ENCODE measurements around the gene CCDC18. TPM values are rescaled to one million over a fixed set of nuclear protein-coding genes. Genes with fewer than 3 reads are reported as not detected.

CCDC18 gene
- total RNA-seq, 4 donors from 2014 or later: 1.4 to 4.6 (median 1.8) TPM

DNA sequence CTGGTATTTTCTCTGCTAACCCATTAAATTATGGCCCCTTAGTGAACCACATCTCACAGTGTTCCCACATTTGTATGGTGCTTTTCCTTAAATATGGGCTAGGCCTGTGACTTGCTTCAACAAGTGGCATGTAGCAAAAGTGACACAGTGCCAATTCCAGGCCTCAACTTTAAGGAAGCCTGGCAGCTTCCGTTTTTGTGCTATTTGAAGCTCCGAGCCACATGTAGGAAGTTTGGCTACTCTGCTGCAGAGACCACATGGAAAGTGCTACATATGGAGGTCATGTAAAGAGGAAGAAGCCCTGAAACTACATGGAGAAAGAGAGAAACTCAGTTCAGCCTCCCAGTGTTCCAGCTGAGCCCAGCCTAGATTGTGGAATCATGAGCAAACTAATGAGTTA, 136.7 kb downstream of the CCDC18 start:
- TF ChIP-seq POLR2A (IDR thresholded peaks at IDR 0.05; ENCODE audit: low read depth) (no peak), POLR2AphosphoS5 (IDR thresholded peaks at IDR 0.05) (no peak), EP300 (IDR thresholded peaks at IDR 0.05) (no peak)
- TF ChIP-seq, protein P1, sequence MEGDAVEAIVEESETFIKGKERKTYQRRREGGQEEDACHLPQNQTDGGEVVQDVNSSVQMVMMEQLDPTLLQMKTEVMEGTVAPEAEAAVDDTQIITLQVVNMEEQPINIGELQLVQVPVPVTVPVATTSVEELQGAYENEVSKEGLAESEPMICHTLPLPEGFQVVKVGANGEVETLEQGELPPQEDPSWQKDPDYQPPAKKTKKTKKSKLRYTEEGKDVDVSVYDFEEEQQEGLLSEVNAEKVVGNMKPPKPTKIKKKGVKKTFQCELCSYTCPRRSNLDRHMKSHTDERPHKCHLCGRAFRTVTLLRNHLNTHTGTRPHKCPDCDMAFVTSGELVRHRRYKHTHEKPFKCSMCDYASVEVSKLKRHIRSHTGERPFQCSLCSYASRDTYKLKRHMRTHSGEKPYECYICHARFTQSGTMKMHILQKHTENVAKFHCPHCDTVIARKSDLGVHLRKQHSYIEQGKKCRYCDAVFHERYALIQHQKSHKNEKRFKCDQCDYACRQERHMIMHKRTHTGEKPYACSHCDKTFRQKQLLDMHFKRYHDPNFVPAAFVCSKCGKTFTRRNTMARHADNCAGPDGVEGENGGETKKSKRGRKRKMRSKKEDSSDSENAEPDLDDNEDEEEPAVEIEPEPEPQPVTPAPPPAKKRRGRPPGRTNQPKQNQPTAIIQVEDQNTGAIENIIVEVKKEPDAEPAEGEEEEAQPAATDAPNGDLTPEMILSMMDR (IDR thresholded peaks at IDR 0.05): no peak
- H3K9me3 ChIP-seq: no peaks in the 10 kb centered on the region
- 52% methylated on average over 2 of the region's 2 CpGs for WGBS

DNA sequence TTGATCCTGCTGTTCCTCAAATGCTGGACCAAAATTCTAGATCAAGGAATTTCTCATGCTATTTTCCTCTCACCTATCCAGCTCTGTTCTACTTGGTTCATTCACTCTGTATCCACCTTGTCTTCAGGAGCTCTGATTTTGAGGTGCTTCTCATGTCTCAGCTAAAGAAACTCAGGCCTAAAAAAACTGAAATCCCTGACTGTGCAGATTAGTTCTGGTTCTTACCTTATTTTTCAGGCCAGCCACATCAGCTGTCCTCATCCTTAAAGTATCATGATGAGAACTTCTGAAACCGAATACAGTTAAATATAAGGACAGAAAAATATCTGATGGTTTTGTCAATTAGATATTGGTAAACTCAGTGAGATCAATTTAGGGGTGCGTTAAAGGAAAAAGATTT, 137.4 kb downstream of the CCDC18 start:
- intact Hi-C loops (cut with DNase I): no loop called here
- Histone ChIP-seq H3K36me3 (peaks cover 0 to 8% (median 0%) of the 10 kb centered on the region in 4 donors), H3K9me3 (no peaks in the 10 kb centered on the region), H3K4me3 (no peak overlapping the region), H3K4me1 (no peaks in the 10 kb centered on the region), H3K27me3 (no peaks in the 10 kb centered on the region), H3K27ac (replicated peaks in 1 of 4) (no peak overlapping the region)
- TF ChIP-seq, protein P1 (IDR thresholded peaks at IDR 0.05): no peak
- no peak for TF ChIP-seq EP300 (IDR thresholded peaks at IDR 0.05)
- no peak for TF ChIP-seq POLR2AphosphoS5 (IDR thresholded peaks at IDR 0.05)
- TF ChIP-seq POLR2A (IDR thresholded peaks at IDR 0.05; ENCODE audit: low read depth): no peak
- WGBS: 96% methylated on average over 2 of the region's 2 CpGs
- no peak for DNase-seq (ENCODE audit: extremely low spot score)

More for the DNA sequence above, 136.7 kb downstream of the CCDC18 start:
- no peak for DNase-seq (ENCODE audit: extremely low spot score)
- Histone ChIP-seq H3K36me3 (peaks cover 0 to under 1% (median 0%) of the 10 kb centered on the region in 4 donors), H3K27me3 (no peaks in the 10 kb centered on the region), H3K4me1 (no peaks in the 10 kb centered on the region), H3K27ac (replicated peaks in 1 of 4) (no peak overlapping the region), H3K4me3 (no peak overlapping the region)
- intact Hi-C loops (cut with DNase I): no loop called here

DNA sequence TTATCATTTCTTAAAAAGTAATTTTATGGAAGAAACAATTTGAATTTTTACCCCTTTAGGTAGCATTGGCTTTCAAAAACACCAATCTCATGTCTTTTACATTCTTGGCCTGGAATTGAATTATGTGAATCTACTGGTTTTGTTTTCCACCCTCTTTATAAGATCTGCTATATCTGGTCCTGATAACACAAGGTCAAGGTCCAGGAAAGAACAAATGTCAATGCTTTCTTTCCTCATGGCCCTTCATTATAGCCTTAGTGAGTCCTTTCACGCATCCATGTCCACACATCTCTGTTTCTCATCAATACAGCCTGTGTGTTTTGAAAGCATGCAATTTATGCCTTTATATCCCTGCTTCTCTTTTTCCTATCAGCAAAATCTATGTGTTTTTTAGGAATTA, 141.2 kb downstream of the CCDC18 start:
- intact Hi-C loops (cut with DNase I): no loop called here
- no peaks in the 10 kb centered on the region for H3K9me3 ChIP-seq
- DNase-seq (ENCODE audit: extremely low spot score): no peak
- 96% methylated on average over 1 of the region's 1 CpG for WGBS
- no peaks in the 10 kb centered on the region for H3K4me1 ChIP-seq
- no peak overlapping the region for H3K27ac ChIP-seq (replicated peaks in 1 of 4)
- no peak overlapping the region for H3K4me3 ChIP-seq
- peaks cover 0 to 14% (median 0%) of the 10 kb centered on the region in 4 donors for H3K36me3 ChIP-seq
- H3K27me3 ChIP-seq: no peaks in the 10 kb centered on the region
- no peak for TF ChIP-seq POLR2AphosphoS5 (IDR thresholded peaks at IDR 0.05)
- TF ChIP-seq EP300 (IDR thresholded peaks at IDR 0.05): no peak
- TF ChIP-seq POLR2A (IDR thresholded peaks at IDR 0.05; ENCODE audit: low read depth): no peak
- TF ChIP-seq, protein P1 (IDR thresholded peaks at IDR 0.05): no peak

DNA sequence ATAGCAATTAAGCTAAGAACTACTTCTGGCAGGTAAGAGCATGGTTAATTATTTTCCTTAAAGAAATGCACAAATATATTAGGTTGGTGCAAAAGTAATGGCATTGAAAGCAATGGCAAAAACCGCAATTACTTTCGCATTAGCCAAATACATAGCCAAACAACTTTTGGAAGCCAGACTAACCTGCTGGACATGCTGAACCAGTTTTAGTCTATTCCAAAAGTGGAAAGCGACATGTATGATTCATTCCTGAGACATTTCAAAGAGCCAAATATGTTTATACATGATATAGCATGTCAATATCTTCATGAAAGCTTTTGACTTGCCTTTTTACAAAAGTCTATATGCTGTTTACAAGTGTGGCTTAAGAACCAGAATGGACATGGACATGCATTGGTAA, 141.8 kb downstream of the CCDC18 start:
- H3K27me3 ChIP-seq: no peaks in the 10 kb centered on the region
- no peaks in the 10 kb centered on the region for H3K4me1 ChIP-seq
- no peak overlapping the region for H3K4me3 ChIP-seq
- H3K9me3 ChIP-seq: no peaks in the 10 kb centered on the region
- TF ChIP-seq, protein P1 (IDR thresholded peaks at IDR 0.05): no peak
- TF ChIP-seq POLR2AphosphoS5 (IDR thresholded peaks at IDR 0.05): no peak
- no peak for DNase-seq (ENCODE audit: extremely low spot score)
- intact Hi-C loops (cut with DNase I): no loop called here
- 93% methylated on average over 3 of the region's 3 CpGs for WGBS
- peaks cover 0 to 14% (median 0%) of the 10 kb centered on the region in 4 donors for H3K36me3 ChIP-seq
- no peak overlapping the region for H3K27ac ChIP-seq (replicated peaks in 1 of 4)

DNA sequence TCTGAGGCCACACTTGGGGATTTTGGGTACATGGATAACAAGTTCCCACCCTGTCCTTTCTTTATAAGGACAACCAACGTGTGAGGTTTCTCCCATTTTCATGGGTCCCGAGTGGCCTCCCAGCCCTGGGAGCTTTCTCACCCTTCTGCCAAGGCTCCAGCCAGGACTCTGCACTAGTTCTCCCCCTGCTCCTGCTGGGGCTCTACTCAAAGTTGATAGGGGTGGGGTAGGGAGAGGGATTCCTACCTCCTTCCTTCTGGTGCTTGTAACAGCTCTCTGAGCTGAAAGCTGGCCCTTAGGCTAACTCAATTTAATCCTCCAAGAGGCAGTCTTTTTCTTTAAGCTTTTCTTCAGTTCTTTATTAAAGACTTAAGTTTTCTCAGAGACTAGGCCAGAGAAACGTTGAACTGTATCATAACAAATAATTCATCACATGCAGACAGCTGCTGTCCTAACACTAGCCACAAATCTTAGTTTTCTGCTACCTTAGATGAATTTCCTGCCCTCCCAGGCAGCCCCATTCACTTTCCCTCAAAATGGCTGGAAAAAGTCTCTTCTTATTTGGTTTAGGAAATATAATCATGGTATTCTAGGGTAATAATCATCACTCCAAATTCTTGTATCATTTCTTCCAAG, 142.8 kb downstream of the CCDC18 start:
- H3K4me1 ChIP-seq: no peaks in the 10 kb centered on the region
- H3K9me3 ChIP-seq: no peaks in the 10 kb centered on the region
- DNase-seq (ENCODE audit: extremely low spot score): no peak
- no peaks in the 10 kb centered on the region for H3K27me3 ChIP-seq
- TF ChIP-seq POLR2A (IDR thresholded peaks at IDR 0.05; ENCODE audit: low read depth) (no peak), EP300 (IDR thresholded peaks at IDR 0.05) (no peak), POLR2AphosphoS5 (IDR thresholded peaks at IDR 0.05) (no peak)
- TF ChIP-seq, protein P1 (IDR thresholded peaks at IDR 0.05): no peak
- no peak overlapping the region for H3K4me3 ChIP-seq
- intact Hi-C loops (cut with DNase I): no loop called here
- H3K27ac ChIP-seq (replicated peaks in 1 of 4): no peak overlapping the region
- H3K36me3 ChIP-seq: peaks cover 0 to 14% (median 0%) of the 10 kb centered on the region in 4 donors
- 55% methylated on average over 3 of the region's 3 CpGs for WGBS

Data from esophagus muscularis mucosa (tissue), 4 donors.